SK-N-SH (cell line): ENCODE measurements around the gene CEACAM1.

ENCODE experiments used
- CHD2 ChIP-seq: fragments of 150-350 bp; IDR thresholded peaks from 2 replicates; pipeline ENCODE4 v1.6.1; 2018; ENCODE audit warnings: low read length; ENCODE audit not compliant: partially characterized antibody
- ELF1 ChIP-seq: IDR thresholded peaks from 2 replicates; pipeline ENCODE4 v1.4.0; 2012
- EP300 ChIP-seq, 2 experiments: IDR thresholded peaks; 2 replicates each; pipeline versions ENCODE4 v1.4.0 to v1.6.1; 2012; ENCODE audit warnings: borderline replicate concordance in 1 of 2, low read depth in 1 of 2, low read length in 1 of 2
- EZH2phosphoT487 ChIP-seq: fragments of 200-600 bp; sonication (generic); IDR thresholded peaks from 2 replicates; pipeline ENCODE4 v1.6.1; 2017; ENCODE audit warnings: low read depth, mixed run types, mild to moderate bottlenecking, antibody characterized with exemption, moderate library complexity, borderline replicate concordance
- FOXM1 ChIP-seq: IDR thresholded peaks from 2 replicates; pipeline ENCODE4 v1.4.0; 2012; ENCODE audit warnings: low read depth, mild to moderate bottlenecking
- POLR2AphosphoS5 ChIP-seq: IDR thresholded peaks from 2 replicates; pipeline ENCODE4 v1.6.1; 2012; ENCODE audit warnings: low read depth, low read length
- RAD21 ChIP-seq: IDR thresholded peaks from 2 replicates; pipeline ENCODE4 v1.6.1; 2012; ENCODE audit warnings: mild to moderate bottlenecking, low read length
- RFX5 ChIP-seq: IDR thresholded peaks from 2 replicates; pipeline ENCODE4 v1.6.1; 2012; ENCODE audit warnings: mild to moderate bottlenecking, improper control_type of control experiment, low read length
- TCF12 ChIP-seq: IDR thresholded peaks from 2 replicates; pipeline ENCODE4 v1.4.0; 2012
- YY1 ChIP-seq: IDR thresholded peaks from 2 replicates; pipeline ENCODE4 v1.4.0; 2012; ENCODE audit warnings: low read depth, mild to moderate bottlenecking
- TF ChIP-seq, protein P1 (sequence below): IDR thresholded peaks from 2 replicates; pipeline ENCODE4 v1.4.0; 2012; ENCODE audit warnings: low read depth
- TF ChIP-seq, protein P2 (sequence below): fragments of 200-600 bp; sonication (generic); IDR thresholded peaks from 2 replicates; pipeline ENCODE4 v1.6.1; 2017; ENCODE audit warnings: antibody characterized with exemption, mild to moderate bottlenecking, moderate library complexity
- TF ChIP-seq, protein P3 (sequence below): IDR thresholded peaks from 2 replicates; pipeline ENCODE4 v1.4.0; 2012; ENCODE audit warnings: low read depth, borderline replicate concordance

DNA sequence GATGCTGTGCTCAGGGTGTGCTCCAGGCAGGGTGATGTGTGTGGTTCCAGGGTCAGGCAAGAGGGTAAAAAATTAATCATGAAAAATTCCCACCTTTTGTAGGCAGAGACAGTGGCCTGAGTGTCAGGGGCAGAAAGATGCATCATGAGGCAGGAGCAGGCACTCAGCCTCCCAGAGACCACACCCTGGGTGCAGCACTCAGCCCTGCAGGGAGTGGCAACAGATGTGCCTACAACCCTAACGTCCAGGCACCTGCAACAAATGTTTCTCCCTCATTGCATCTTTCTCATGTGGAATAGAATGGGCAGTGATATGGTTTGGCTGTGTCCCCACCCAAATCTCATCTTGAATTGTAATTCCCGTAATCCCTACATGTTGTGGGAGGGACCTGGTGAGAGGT is 19.6 kb upstream of the CEACAM1 start:
- TF ChIP-seq POLR2AphosphoS5, result no peak
- TF ChIP-seq EP300 (IDR thresholded peaks at IDR 0.05; ENCODE audit: borderline replicate concordance in 1 of 2, low read depth in 1 of 2, low read length in 1 of 2), result no peak
- TF ChIP-seq, protein P1, sequence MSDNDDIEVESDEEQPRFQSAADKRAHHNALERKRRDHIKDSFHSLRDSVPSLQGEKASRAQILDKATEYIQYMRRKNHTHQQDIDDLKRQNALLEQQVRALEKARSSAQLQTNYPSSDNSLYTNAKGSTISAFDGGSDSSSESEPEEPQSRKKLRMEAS, result no peak
- no peak for TF ChIP-seq RFX5
- TF ChIP-seq, protein P2, sequence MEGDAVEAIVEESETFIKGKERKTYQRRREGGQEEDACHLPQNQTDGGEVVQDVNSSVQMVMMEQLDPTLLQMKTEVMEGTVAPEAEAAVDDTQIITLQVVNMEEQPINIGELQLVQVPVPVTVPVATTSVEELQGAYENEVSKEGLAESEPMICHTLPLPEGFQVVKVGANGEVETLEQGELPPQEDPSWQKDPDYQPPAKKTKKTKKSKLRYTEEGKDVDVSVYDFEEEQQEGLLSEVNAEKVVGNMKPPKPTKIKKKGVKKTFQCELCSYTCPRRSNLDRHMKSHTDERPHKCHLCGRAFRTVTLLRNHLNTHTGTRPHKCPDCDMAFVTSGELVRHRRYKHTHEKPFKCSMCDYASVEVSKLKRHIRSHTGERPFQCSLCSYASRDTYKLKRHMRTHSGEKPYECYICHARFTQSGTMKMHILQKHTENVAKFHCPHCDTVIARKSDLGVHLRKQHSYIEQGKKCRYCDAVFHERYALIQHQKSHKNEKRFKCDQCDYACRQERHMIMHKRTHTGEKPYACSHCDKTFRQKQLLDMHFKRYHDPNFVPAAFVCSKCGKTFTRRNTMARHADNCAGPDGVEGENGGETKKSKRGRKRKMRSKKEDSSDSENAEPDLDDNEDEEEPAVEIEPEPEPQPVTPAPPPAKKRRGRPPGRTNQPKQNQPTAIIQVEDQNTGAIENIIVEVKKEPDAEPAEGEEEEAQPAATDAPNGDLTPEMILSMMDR, result no peak
- no peak for TF ChIP-seq RAD21
- TF ChIP-seq ELF1, result no peak
- no peak for TF ChIP-seq FOXM1
- no peak for TF ChIP-seq TCF12
- no peak for TF ChIP-seq CHD2
- no peak for TF ChIP-seq YY1
- TF ChIP-seq EZH2phosphoT487, result no peak
- TF ChIP-seq, protein P3, sequence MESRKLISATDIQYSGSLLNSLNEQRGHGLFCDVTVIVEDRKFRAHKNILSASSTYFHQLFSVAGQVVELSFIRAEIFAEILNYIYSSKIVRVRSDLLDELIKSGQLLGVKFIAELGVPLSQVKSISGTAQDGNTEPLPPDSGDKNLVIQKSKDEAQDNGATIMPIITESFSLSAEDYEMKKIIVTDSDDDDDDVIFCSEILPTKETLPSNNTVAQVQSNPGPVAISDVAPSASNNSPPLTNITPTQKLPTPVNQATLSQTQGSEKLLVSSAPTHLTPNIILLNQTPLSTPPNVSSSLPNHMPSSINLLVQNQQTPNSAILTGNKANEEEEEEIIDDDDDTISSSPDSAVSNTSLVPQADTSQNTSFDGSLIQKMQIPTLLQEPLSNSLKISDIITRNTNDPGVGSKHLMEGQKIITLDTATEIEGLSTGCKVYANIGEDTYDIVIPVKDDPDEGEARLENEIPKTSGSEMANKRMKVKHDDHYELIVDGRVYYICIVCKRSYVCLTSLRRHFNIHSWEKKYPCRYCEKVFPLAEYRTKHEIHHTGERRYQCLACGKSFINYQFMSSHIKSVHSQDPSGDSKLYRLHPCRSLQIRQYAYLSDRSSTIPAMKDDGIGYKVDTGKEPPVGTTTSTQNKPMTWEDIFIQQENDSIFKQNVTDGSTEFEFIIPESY, result no peak
